ENCODE results near the gene AIPL1.

DNA sequence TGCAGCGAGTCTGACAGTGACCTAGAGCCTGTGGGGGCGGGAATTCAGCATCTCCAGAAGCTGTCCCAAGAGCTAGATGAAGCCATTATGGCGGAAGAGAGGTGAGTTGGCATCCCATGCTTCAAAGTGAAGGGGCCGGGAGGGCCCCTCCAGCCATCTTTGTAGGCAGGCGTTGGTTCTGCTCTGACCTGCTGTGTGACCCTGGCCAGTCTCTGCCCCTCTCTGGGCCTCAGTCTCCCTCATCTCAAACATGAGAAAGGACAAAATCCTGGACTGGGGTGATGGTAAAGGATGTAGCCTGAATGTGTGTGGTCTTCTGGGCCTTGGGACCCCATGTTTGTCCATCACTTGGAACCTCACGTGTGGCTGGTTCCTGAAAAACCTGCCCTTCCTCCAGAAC, 14.4 kb upstream of the AIPL1 start:
- TF ChIP-seq, protein P1, sequence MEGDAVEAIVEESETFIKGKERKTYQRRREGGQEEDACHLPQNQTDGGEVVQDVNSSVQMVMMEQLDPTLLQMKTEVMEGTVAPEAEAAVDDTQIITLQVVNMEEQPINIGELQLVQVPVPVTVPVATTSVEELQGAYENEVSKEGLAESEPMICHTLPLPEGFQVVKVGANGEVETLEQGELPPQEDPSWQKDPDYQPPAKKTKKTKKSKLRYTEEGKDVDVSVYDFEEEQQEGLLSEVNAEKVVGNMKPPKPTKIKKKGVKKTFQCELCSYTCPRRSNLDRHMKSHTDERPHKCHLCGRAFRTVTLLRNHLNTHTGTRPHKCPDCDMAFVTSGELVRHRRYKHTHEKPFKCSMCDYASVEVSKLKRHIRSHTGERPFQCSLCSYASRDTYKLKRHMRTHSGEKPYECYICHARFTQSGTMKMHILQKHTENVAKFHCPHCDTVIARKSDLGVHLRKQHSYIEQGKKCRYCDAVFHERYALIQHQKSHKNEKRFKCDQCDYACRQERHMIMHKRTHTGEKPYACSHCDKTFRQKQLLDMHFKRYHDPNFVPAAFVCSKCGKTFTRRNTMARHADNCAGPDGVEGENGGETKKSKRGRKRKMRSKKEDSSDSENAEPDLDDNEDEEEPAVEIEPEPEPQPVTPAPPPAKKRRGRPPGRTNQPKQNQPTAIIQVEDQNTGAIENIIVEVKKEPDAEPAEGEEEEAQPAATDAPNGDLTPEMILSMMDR (IDR thresholded peaks at IDR 0.05): no peak
- TF ChIP-seq POLR2A (IDR thresholded peaks at IDR 0.05): no peak
- no peak for TF ChIP-seq EP300 (IDR thresholded peaks at IDR 0.05)
